ENCODE data around the gene AP5Z1. TPM values are rescaled to one million over a fixed set of nuclear protein-coding genes. Genes with fewer than 3 reads are reported as not detected.

Gene AP5Z1
- total RNA-seq, 3 donors from 2014 or later = 39.5 to 47.4 (median 45.2) TPM

DNA sequence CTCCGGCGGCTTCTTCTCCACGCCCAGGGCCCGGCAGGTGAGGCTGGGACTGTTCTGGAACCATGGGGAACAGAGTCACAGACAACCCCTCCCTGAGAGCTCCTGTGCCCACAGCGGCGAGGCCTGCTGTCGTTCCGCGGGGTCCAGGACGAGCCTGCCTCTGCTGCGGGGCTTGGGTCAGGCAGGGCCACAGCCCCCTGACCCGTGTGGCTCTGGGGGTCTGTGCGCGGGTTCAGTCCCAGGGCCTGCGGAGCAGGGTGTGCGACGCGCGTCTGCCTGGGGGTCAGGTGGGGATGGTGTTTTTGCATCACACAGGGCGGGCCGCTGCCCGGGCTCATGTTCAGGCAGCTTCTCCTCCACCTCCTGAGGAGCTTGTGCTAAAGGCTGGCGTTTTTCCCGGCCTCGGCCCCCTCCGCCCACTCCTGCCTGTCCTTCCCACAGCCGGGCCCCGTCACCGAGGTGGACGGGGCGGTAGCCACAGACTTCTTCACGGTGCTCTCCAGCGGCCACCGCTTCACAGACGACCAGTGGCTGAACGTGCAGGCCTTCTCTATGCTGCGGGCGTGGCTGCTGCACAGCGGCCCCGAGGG lies 8.4 kb downstream of the AP5Z1 start:
- Histone ChIP-seq H3K4me3 (no peak overlapping the region), H3K9me3 (no peaks in the 10 kb centered on the region), H3K4me1 (ENCODE audit: low read depth) (no peaks in the 10 kb centered on the region), H3K36me3 (ENCODE audit: low read depth) (no peaks in the 10 kb centered on the region)
- ATAC-seq (no peak), DNase-seq (no peak)
- no peak for TF ChIP-seq CTCF (IDR thresholded peaks at IDR 0.05)
- intact Hi-C loops (cut with DNase I, micrococcal nuclease) = no loop called here

DNA sequence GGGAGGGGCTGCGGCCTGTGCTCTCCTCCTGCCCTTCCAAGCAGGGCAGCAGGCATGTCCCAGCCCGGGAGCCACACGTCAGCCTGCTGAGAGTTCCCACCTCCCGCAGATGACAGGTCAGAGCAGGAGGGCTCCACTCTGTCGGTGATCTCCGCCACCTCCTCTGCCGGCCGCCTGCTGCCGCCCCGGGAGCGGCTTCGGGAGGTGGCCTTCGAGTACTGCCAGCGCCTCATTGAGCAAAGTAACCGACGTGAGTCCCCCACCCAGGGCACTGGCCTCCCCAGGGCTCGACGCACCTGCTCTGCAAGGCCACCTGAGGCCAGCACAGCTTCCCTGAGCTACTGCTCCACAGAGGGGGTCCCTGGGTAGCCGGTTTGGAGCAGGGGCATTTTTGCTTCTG lies 9.4 kb downstream of the AP5Z1 start:
- no peak for TF ChIP-seq CTCF (IDR thresholded peaks at IDR 0.05)
- Histone ChIP-seq H3K4me1 (ENCODE audit: low read depth) (no peaks in the 10 kb centered on the region), H3K4me3 (no peak overlapping the region), H3K9me3 (no peaks in the 10 kb centered on the region), H3K36me3 (ENCODE audit: low read depth) (no peaks in the 10 kb centered on the region)
- ATAC-seq = no peak
- intact Hi-C loops (cut with DNase I, micrococcal nuclease) = no loop called here
- DNase-seq = no peak

DNA sequence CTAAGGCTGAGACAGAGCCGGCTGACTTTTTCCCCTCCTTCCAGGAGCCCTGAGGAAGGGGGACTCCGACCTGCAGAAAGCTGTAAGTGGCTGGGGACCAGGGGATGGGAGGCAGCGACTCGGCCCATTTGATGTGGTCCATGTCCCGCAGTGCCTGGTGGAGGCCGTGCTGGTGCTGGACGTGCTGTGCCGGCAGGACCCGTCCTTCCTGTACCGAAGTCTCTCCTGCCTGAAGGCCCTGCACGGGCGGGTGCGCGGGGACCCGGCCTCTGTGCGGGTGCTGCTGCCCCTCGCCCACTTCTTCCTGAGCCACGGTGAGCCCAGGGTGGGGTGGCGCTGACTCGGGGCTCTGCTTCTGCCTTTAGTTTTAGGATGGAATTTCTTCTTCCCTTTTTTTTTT lies 9.9 kb downstream of the AP5Z1 start:
- Histone ChIP-seq H3K4me1 (ENCODE audit: low read depth) (no peaks in the 10 kb centered on the region), H3K4me3 (no peak overlapping the region), H3K36me3 (ENCODE audit: low read depth) (no peaks in the 10 kb centered on the region), H3K9me3 (no peaks in the 10 kb centered on the region)
- intact Hi-C loops (cut with DNase I, micrococcal nuclease) = no loop called here
- no peak for DNase-seq
- no peak for TF ChIP-seq CTCF (IDR thresholded peaks at IDR 0.05)
- no peak for ATAC-seq

DNA sequence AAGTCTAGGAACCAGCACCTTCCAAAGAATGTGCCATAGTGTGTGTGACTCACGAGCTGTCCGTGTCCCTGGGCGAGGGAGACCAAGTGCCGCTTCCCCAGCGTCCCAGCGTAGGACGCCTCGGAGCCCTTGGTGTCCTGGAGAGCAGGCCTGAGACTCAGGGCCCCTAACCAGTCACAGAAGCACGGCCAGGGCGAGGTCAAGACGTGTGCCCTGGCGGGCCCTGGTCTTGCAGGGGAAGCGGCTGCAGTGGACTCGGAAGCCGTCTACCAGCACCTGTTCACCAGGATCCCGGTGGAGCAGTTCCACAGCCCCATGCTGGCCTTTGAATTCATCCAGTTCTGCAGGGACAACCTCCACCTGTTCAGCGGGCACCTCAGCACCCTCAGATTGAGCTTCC lies 10.6 kb downstream of the AP5Z1 start:
- H3K4me3 ChIP-seq = no peak overlapping the region
- intact Hi-C loops (cut with DNase I, micrococcal nuclease) = no loop called here
- H3K36me3 ChIP-seq (ENCODE audit: low read depth) = no peaks in the 10 kb centered on the region
- DNase-seq = no peak
- no peaks in the 10 kb centered on the region for H3K9me3 ChIP-seq
- no peak for TF ChIP-seq CTCF (IDR thresholded peaks at IDR 0.05)
- no peaks in the 10 kb centered on the region for H3K4me1 ChIP-seq (ENCODE audit: low read depth)
- ATAC-seq = no peak

- intact Hi-C loops (cut with DNase I, micrococcal nuclease) = no loop called here
- ATAC-seq = no peak
- Histone ChIP-seq H3K4me1 (ENCODE audit: low read depth) (no peaks in the 10 kb centered on the region), H3K4me3 (no peak overlapping the region), H3K36me3 (ENCODE audit: low read depth) (no peaks in the 10 kb centered on the region), H3K9me3 (no peaks in the 10 kb centered on the region)
- no peak for DNase-seq
- TF ChIP-seq CTCF (IDR thresholded peaks at IDR 0.05) = no peak
These were observed 12.1 kb downstream of the AP5Z1 start for GRCh38 chr7:4787541-4787940.
